ENCODE data around the gene CWC27. TPM values are rescaled to one million over a fixed set of nuclear protein-coding genes. Genes with fewer than 3 reads are reported as not detected.

Gene CWC27
- total and polyA plus RNA-seq, 9 of the 15 experiments (the other 6 are each of a cell fraction or from before 2014, with no cell fraction given) = 19.7 to 49.3 (median 38.3) TPM

- TF ChIP-seq, protein P1, sequence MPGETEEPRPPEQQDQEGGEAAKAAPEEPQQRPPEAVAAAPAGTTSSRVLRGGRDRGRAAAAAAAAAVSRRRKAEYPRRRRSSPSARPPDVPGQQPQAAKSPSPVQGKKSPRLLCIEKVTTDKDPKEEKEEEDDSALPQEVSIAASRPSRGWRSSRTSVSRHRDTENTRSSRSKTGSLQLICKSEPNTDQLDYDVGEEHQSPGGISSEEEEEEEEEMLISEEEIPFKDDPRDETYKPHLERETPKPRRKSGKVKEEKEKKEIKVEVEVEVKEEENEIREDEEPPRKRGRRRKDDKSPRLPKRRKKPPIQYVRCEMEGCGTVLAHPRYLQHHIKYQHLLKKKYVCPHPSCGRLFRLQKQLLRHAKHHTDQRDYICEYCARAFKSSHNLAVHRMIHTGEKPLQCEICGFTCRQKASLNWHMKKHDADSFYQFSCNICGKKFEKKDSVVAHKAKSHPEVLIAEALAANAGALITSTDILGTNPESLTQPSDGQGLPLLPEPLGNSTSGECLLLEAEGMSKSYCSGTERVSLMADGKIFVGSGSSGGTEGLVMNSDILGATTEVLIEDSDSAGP (CRISPR knock-in tag; IDR thresholded peaks at IDR 0.05) = no peak
- no peak for TF ChIP-seq HNRNPUL1 (IDR thresholded peaks at IDR 0.05; ENCODE audit: low read length)
Observed at GRCh38 chr5:64987768-64988167, 219.0 kb downstream of the CWC27 start (continued).

DNA sequence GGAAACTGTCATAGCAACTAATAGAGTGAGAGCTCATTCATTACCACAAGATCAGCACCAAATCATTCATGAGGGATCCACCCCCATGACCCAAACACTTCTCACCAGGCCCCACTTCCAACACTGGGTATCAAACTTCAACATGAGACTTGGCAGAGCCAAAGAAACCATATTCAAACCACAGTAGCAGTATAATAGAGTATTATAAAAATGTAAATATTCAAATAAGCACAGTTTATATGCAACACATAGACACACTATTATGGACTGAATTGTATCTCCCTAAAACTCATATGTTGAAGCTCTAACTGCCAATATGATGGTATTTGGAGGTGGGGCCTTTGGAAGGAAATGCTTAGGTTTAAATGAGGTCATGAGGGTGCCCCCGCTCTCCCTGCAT lies 240.5 kb downstream of the CWC27 start:
- CTCF ChIA-PET (ENCODE audit: low intra/inter-chr PET ratio) = no interaction called here
- H3K4me3 ChIP-seq = no peak overlapping the region
- 75% methylated on average over 1 of the region's 1 CpG for WGBS (ENCODE audit: insufficient coverage, low coverage, missing lambda C conversion rate)
- no peaks in the 10 kb centered on the region for H3K4me1 ChIP-seq (replicated peaks in 1 of 2; ENCODE audit: control insufficient read depth in 2 of 2, insufficient read depth in 2 of 2, low read length in 2 of 2)
- no peak for FAIRE-seq
- no peaks in the 10 kb centered on the region for H4K20me1 ChIP-seq (replicated peaks; ENCODE audit: control insufficient read depth, insufficient read depth, low read length)
- intact Hi-C loops (cut with micrococcal nuclease) (no loop called here), in situ Hi-C loops (cut with MboI) (no loop called here)
- no peaks in the 10 kb centered on the region for H3K36me3 ChIP-seq (ENCODE audit: control insufficient read depth, insufficient read depth, low read length)
- no peak overlapping the region for H2AFZ ChIP-seq (ENCODE audit: low read depth, low read length)
- no peak for DNase-seq (ENCODE audit: extremely low read depth in 1 of 4, low spot score in 3 of 4)
- H3K9me1 ChIP-seq (ENCODE audit: control insufficient read depth, insufficient read depth, low read length) = no peaks in the 10 kb centered on the region
- H3K27ac ChIP-seq (ENCODE audit: extremely low read depth, low read depth, low read length) = no peak overlapping the region
- no peaks in the 10 kb centered on the region for H3K27me3 ChIP-seq (ENCODE audit: control insufficient read depth in 2 of 2, insufficient read depth in 2 of 2, low read length in 2 of 2)
- TF ChIP-seq ZNF354B (CRISPR knock-in tag; IDR thresholded peaks at IDR 0.05) = no peak
- TF ChIP-seq CBX8 (IDR thresholded peaks at IDR 0.05; ENCODE audit: borderline replicate concordance, extremely low read depth, low read depth, low read length, poor library complexity, severe bottlenecking) = no peak
- TF ChIP-seq NR1H2 (CRISPR knock-in tag; IDR thresholded peaks at IDR 0.05) = no peak
- no peak for TF ChIP-seq SMAD2 (IDR thresholded peaks at IDR 0.05; ENCODE audit: low read depth, low read length)
- TF ChIP-seq TRIM24 (IDR thresholded peaks at IDR 0.05) = no peak
- no peak for TF ChIP-seq HMGN3 (IDR thresholded peaks at IDR 0.05; ENCODE audit: borderline replicate concordance, extremely low read depth, insufficient read length, low read depth, low read length)
- TF ChIP-seq SIN3A (IDR thresholded peaks at IDR 0.05; ENCODE audit: borderline replicate concordance in 2 of 2, control insufficient read depth in 1 of 2, low read depth in 2 of 2, low read length in 2 of 2) = no peak
- no peak for TF ChIP-seq XRCC5 (IDR thresholded peaks at IDR 0.05; ENCODE audit: low read depth, low read length)
- TF ChIP-seq ZFPM2 (CRISPR knock-in tag; IDR thresholded peaks at IDR 0.05) = no peak
- TF ChIP-seq ZFX (CRISPR knock-in tag; IDR thresholded peaks at IDR 0.05) = no peak
- no peak for TF ChIP-seq CBX1 (IDR thresholded peaks at IDR 0.05; ENCODE audit: low read depth)
- POLR2A ChIA-PET = interaction anchor here (1.0 kb wide), 1 partner anchor 13 kb away, joined by 3 read pairs; no protein-coding TSS in a partner anchor
- no peak overlapping the region for H3K4me2 ChIP-seq (ENCODE audit: insufficient read depth, low read length)
- H3K79me2 ChIP-seq (ENCODE audit: control insufficient read depth, insufficient read depth, low read length) = no peaks in the 10 kb centered on the region
- BruUV-seq (replicated peaks) = no TSS peak
- ATAC-seq = no peak
- H3K9ac ChIP-seq (ENCODE audit: insufficient read depth in 1 of 2, low read depth in 2 of 2, low read length in 2 of 2) = no peak overlapping the region
- H3K9me3 ChIP-seq (replicated peaks; ENCODE audit: control insufficient read depth, insufficient read depth, low read depth, low read length) = no peaks in the 10 kb centered on the region

All from K562 (cell line).